GM23338 (cell line): ENCODE measurements around the gene SLC25A36. TPM values are rescaled to one million over a fixed set of nuclear protein-coding genes. Genes with fewer than 3 reads are reported as not detected.

ENCODE experiments used
- ATAC-seq: fragments of 200-7000 bp; cut with Tn5 transposase; 3 replicates; pipeline ENCODE4 v1.9.1; 2020
- DNase-seq: peaks from one replicate; pipeline ENCODE4 v3.0.0-alpha.2; 2015; ENCODE audit warnings: low spot score
- H2AFZ ChIP-seq: fragments of 200-600 bp; sonication (generic); 2 replicates; pipeline ENCODE4 v1.8.0; 2016; ENCODE audit warnings: antibody characterized with exemption, mild to moderate bottlenecking, moderate library complexity
- H3F3A ChIP-seq: fragments of 200-600 bp; sonication (generic); replicated peaks from 2 replicates; pipeline ENCODE4 v1.8.0; 2017; ENCODE audit warnings: antibody characterized with exemption, mixed run types, low read depth
- H3K27ac ChIP-seq: fragments of 200-600 bp; sonication (generic); 2 replicates; pipeline ENCODE4 v1.6.1; 2016; ENCODE audit warnings: low read depth
- H3K27me3 ChIP-seq: fragments of 200-600 bp; sonication (generic); 2 replicates; pipeline ENCODE4 v1.8.0; 2016; ENCODE audit warnings: mild to moderate bottlenecking, mixed run types, moderate library complexity; ENCODE audit not compliant: insufficient read depth
- H3K36me3 ChIP-seq: fragments of 200-600 bp; sonication (generic); 2 replicates; pipeline ENCODE4 v1.8.0; 2016; ENCODE audit warnings: mild to moderate bottlenecking; ENCODE audit not compliant: insufficient read depth
- H3K4me1 ChIP-seq: fragments of 200-600 bp; sonication (generic); 2 replicates; pipeline ENCODE4 v1.8.0; 2016; ENCODE audit warnings: mild to moderate bottlenecking, moderate library complexity; ENCODE audit not compliant: insufficient read depth
- H3K4me2 ChIP-seq: fragments of 200-600 bp; sonication (generic); 2 replicates; pipeline ENCODE4 v1.7.1; 2017; ENCODE audit warnings: mixed run types
- H3K4me3 ChIP-seq: fragments of 200-600 bp; sonication (generic); 2 replicates; pipeline ENCODE4 v1.6.1; 2016; ENCODE audit warnings: mixed run types
- H3K79me2 ChIP-seq: fragments of 200-600 bp; sonication (generic); replicated peaks from 2 replicates; pipeline ENCODE4 v1.8.0; 2017; ENCODE audit warnings: mild to moderate bottlenecking; ENCODE audit not compliant: insufficient read depth
- H3K9me2 ChIP-seq: fragments of 200-600 bp; sonication (generic); 2 replicates; pipeline ENCODE4 v1.8.0; 2017; ENCODE audit not compliant: insufficient read depth
- H4K20me1 ChIP-seq: fragments of 200-600 bp; sonication (generic); replicated peaks from 2 replicates; pipeline ENCODE4 v1.8.0; 2017; ENCODE audit warnings: mild to moderate bottlenecking; ENCODE audit not compliant: insufficient read depth
- H3K27ac Mint-ChIP-seq: 2 replicates; pipeline ENCODE4 v1.8.0; 2020; ENCODE audit warnings: inconsistent platforms, mild to moderate bottlenecking, moderate library complexity, mixed read lengths
- H3K27me3 Mint-ChIP-seq: 3 replicates; pipeline ENCODE4 v1.8.0; 2022; ENCODE audit warnings: low read depth, mild to moderate bottlenecking, moderate library complexity, mixed read lengths, inconsistent platforms; ENCODE audit not compliant: insufficient read depth, poor library complexity
- H3K36me3 Mint-ChIP-seq: 3 replicates; pipeline ENCODE4 v1.8.0; 2021; ENCODE audit warnings: low read depth, mild to moderate bottlenecking, inconsistent platforms, moderate library complexity, mixed read lengths
- H3K4me1 Mint-ChIP-seq: 3 replicates; pipeline ENCODE4 v1.8.0; 2020; ENCODE audit warnings: mild to moderate bottlenecking, inconsistent platforms, mixed read lengths
- H3K4me3 Mint-ChIP-seq: 3 replicates; pipeline ENCODE4 v1.8.0; 2021; ENCODE audit warnings: moderate library complexity, mild to moderate bottlenecking, inconsistent platforms, mixed read lengths
- H3K9me3 Mint-ChIP-seq: 3 replicates; pipeline ENCODE4 v1.8.0; 2020; ENCODE audit warnings: moderate library complexity, mild to moderate bottlenecking, inconsistent platforms, mixed read lengths
- CREB1 ChIP-seq: fragments of 250-450 bp; sonication (Bioruptor Pico); IDR thresholded peaks from 2 replicates; pipeline ENCODE4 v1.5.0; 2020; ENCODE audit warnings: low read depth, mild to moderate bottlenecking, moderate library complexity
- EZH2 ChIP-seq: fragments of 200-600 bp; sonication (generic); IDR thresholded peaks from one replicate; pipeline ENCODE4 v1.8.0; 2017; ENCODE audit warnings: antibody characterized with exemption, mild to moderate bottlenecking, low read depth; ENCODE audit not compliant: unreplicated experiment
- EZH2phosphoT487 ChIP-seq: fragments of 200-600 bp; sonication (generic); IDR thresholded peaks from one replicate; pipeline ENCODE4 v1.8.1; 2018; ENCODE audit warnings: antibody characterized with exemption; ENCODE audit not compliant: unreplicated experiment
- JUNB ChIP-seq: IDR thresholded peaks from one replicate; pipeline ENCODE4 v1.6.1; 2016; ENCODE audit warnings: antibody characterized with exemption; ENCODE audit not compliant: unreplicated experiment
- NANOG ChIP-seq: IDR thresholded peaks from 2 replicates; pipeline ENCODE4 v1.6.1; 2016; ENCODE audit warnings: antibody characterized with exemption, borderline replicate concordance
- POLR2AphosphoS5 ChIP-seq: IDR thresholded peaks from 2 replicates; pipeline ENCODE4 v1.6.1; 2016; ENCODE audit warnings: antibody characterized with exemption, low read depth
- STAT1 ChIP-seq: IDR thresholded peaks from one replicate; pipeline ENCODE4 v1.6.1; 2016; ENCODE audit warnings: antibody characterized with exemption; ENCODE audit not compliant: unreplicated experiment
- ZNF114 ChIP-seq: fragments of 250-450 bp; sonication (Bioruptor Pico); IDR thresholded peaks from 2 replicates; pipeline ENCODE4 v1.5.0; 2020; ENCODE audit warnings: mild to moderate bottlenecking, moderate library complexity
- ZNF331 ChIP-seq: fragments of 250-450 bp; sonication (Bioruptor Pico); IDR thresholded peaks from 2 replicates; pipeline ENCODE4 v1.5.0; 2020; ENCODE audit warnings: low read depth, mild to moderate bottlenecking, moderate library complexity
- polyA plus RNA-seq: library from polyadenylated mRNA; unstranded; fragments of >200 nt; fragmentation: Nextera tagmentation; extraction: Ambion mirVana; gene quantifications from 2 replicates; pipeline ENCODE4 v1.2.1, GENCODE V29; 2016
- total RNA-seq: library from RNA; depleted of rRNA; stranded (reverse); fragments of >200 nt; shearing (Covaris generic); gene quantifications from 2 replicates; pipeline ENCODE4 v1.2.3, GENCODE V29; 2014
- TF ChIP-seq, protein P1 (sequence below): IDR thresholded peaks from 2 replicates; pipeline ENCODE4 v1.6.1; 2016; ENCODE audit warnings: antibody characterized with exemption
- TF ChIP-seq, protein P2 (sequence below), 2 experiments: fragments of 200-600 bp in 1 of 2; sonication (generic) in 1 of 2; conservative IDR thresholded peaks; 2 replicates each; pipeline versions ENCODE4 v1.5.1 to v1.6.1; 2016 to 2017; ENCODE audit warnings: antibody characterized with exemption in 2 of 2, low read depth in 2 of 2, mild to moderate bottlenecking in 2 of 2, moderate library complexity in 1 of 2
- TF ChIP-seq, protein P3 (sequence below): IDR thresholded peaks from one replicate; pipeline ENCODE4 v1.6.1; 2018; ENCODE audit warnings: antibody characterized with exemption; ENCODE audit not compliant: unreplicated experiment
- TF ChIP-seq, protein P4 (sequence below): fragments of 250-450 bp; sonication (Bioruptor Pico); IDR thresholded peaks from 2 replicates; pipeline ENCODE4 v1.5.0; 2020; ENCODE audit warnings: mild to moderate bottlenecking, moderate library complexity

Gene SLC25A36
- total and polyA plus RNA-seq, 2 experiments from 2014 or later: 113 to 123 TPM

DNA sequence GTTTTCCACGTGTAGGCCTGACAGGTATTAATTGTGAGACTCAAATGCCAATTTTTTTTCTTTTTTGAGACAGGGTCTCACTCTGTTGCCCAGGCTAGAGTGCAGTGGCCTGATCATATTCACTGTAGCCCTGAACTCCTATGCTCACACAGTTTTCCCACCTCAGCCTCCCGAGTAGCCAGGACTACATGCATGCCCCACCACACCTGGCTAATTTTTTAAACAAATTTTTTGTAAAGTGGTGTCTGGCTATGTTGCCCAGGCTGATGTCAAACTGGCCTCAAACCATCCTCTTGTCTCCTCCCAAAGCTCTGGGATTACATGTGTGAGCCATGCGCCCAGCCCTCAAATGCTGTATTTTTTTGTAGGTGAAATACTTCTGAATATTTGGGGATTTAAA, 14.0 kb downstream of the SLC25A36 start:
- H3K4me3 ChIP-seq: no peak overlapping the region
- H4K20me1 ChIP-seq: peaks cover 49% of the 10 kb centered on the region
- H3K27me3 ChIP-seq: no peaks in the 10 kb centered on the region
- no peak overlapping the region for H3K4me2 ChIP-seq
- Mint-ChIP-seq H3K9me3 (no peaks in the 10 kb centered on the region), H3K27me3 (peaks cover 2% of the 10 kb centered on the region), H3K36me3 (peaks cover 28% of the 10 kb centered on the region), H3K4me3 (no peak overlapping the region), H3K27ac (no peak overlapping the region), H3K4me1 (peaks cover 27% of the 10 kb centered on the region)
- ATAC-seq (no peak), DNase-seq (no peak)
- peaks cover 100% of the 10 kb centered on the region for H3K79me2 ChIP-seq
- H3K4me1 ChIP-seq: peaks cover 20% of the 10 kb centered on the region
- no peaks in the 10 kb centered on the region for H3F3A ChIP-seq
- peaks cover 17% of the 10 kb centered on the region; the same call in 1 of the 2 replicates for H3K36me3 ChIP-seq
- TF ChIP-seq ZNF331 (CRISPR knock-in tag): no peak
- TF ChIP-seq NANOG: no peak
- TF ChIP-seq, protein P1, sequence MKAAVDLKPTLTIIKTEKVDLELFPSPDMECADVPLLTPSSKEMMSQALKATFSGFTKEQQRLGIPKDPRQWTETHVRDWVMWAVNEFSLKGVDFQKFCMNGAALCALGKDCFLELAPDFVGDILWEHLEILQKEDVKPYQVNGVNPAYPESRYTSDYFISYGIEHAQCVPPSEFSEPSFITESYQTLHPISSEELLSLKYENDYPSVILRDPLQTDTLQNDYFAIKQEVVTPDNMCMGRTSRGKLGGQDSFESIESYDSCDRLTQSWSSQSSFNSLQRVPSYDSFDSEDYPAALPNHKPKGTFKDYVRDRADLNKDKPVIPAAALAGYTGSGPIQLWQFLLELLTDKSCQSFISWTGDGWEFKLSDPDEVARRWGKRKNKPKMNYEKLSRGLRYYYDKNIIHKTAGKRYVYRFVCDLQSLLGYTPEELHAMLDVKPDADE: no peak
- TF ChIP-seq, protein P2, sequence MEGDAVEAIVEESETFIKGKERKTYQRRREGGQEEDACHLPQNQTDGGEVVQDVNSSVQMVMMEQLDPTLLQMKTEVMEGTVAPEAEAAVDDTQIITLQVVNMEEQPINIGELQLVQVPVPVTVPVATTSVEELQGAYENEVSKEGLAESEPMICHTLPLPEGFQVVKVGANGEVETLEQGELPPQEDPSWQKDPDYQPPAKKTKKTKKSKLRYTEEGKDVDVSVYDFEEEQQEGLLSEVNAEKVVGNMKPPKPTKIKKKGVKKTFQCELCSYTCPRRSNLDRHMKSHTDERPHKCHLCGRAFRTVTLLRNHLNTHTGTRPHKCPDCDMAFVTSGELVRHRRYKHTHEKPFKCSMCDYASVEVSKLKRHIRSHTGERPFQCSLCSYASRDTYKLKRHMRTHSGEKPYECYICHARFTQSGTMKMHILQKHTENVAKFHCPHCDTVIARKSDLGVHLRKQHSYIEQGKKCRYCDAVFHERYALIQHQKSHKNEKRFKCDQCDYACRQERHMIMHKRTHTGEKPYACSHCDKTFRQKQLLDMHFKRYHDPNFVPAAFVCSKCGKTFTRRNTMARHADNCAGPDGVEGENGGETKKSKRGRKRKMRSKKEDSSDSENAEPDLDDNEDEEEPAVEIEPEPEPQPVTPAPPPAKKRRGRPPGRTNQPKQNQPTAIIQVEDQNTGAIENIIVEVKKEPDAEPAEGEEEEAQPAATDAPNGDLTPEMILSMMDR (conservative IDR thresholded peaks at IDR 0.05; ENCODE audit: low read depth in 2 of 2): no peak
- TF ChIP-seq EZH2phosphoT487: no peak
- TF ChIP-seq, protein P3, sequence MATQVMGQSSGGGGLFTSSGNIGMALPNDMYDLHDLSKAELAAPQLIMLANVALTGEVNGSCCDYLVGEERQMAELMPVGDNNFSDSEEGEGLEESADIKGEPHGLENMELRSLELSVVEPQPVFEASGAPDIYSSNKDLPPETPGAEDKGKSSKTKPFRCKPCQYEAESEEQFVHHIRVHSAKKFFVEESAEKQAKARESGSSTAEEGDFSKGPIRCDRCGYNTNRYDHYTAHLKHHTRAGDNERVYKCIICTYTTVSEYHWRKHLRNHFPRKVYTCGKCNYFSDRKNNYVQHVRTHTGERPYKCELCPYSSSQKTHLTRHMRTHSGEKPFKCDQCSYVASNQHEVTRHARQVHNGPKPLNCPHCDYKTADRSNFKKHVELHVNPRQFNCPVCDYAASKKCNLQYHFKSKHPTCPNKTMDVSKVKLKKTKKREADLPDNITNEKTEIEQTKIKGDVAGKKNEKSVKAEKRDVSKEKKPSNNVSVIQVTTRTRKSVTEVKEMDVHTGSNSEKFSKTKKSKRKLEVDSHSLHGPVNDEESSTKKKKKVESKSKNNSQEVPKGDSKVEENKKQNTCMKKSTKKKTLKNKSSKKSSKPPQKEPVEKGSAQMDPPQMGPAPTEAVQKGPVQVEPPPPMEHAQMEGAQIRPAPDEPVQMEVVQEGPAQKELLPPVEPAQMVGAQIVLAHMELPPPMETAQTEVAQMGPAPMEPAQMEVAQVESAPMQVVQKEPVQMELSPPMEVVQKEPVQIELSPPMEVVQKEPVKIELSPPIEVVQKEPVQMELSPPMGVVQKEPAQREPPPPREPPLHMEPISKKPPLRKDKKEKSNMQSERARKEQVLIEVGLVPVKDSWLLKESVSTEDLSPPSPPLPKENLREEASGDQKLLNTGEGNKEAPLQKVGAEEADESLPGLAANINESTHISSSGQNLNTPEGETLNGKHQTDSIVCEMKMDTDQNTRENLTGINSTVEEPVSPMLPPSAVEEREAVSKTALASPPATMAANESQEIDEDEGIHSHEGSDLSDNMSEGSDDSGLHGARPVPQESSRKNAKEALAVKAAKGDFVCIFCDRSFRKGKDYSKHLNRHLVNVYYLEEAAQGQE: no peak
- TF ChIP-seq CREB1: no peak
- no peak for TF ChIP-seq JUNB
- no peak for TF ChIP-seq POLR2AphosphoS5
- TF ChIP-seq EZH2: no peak
- no peak for TF ChIP-seq ZNF114 (CRISPR knock-in tag)
- TF ChIP-seq STAT1: no peak
- TF ChIP-seq, protein P4, sequence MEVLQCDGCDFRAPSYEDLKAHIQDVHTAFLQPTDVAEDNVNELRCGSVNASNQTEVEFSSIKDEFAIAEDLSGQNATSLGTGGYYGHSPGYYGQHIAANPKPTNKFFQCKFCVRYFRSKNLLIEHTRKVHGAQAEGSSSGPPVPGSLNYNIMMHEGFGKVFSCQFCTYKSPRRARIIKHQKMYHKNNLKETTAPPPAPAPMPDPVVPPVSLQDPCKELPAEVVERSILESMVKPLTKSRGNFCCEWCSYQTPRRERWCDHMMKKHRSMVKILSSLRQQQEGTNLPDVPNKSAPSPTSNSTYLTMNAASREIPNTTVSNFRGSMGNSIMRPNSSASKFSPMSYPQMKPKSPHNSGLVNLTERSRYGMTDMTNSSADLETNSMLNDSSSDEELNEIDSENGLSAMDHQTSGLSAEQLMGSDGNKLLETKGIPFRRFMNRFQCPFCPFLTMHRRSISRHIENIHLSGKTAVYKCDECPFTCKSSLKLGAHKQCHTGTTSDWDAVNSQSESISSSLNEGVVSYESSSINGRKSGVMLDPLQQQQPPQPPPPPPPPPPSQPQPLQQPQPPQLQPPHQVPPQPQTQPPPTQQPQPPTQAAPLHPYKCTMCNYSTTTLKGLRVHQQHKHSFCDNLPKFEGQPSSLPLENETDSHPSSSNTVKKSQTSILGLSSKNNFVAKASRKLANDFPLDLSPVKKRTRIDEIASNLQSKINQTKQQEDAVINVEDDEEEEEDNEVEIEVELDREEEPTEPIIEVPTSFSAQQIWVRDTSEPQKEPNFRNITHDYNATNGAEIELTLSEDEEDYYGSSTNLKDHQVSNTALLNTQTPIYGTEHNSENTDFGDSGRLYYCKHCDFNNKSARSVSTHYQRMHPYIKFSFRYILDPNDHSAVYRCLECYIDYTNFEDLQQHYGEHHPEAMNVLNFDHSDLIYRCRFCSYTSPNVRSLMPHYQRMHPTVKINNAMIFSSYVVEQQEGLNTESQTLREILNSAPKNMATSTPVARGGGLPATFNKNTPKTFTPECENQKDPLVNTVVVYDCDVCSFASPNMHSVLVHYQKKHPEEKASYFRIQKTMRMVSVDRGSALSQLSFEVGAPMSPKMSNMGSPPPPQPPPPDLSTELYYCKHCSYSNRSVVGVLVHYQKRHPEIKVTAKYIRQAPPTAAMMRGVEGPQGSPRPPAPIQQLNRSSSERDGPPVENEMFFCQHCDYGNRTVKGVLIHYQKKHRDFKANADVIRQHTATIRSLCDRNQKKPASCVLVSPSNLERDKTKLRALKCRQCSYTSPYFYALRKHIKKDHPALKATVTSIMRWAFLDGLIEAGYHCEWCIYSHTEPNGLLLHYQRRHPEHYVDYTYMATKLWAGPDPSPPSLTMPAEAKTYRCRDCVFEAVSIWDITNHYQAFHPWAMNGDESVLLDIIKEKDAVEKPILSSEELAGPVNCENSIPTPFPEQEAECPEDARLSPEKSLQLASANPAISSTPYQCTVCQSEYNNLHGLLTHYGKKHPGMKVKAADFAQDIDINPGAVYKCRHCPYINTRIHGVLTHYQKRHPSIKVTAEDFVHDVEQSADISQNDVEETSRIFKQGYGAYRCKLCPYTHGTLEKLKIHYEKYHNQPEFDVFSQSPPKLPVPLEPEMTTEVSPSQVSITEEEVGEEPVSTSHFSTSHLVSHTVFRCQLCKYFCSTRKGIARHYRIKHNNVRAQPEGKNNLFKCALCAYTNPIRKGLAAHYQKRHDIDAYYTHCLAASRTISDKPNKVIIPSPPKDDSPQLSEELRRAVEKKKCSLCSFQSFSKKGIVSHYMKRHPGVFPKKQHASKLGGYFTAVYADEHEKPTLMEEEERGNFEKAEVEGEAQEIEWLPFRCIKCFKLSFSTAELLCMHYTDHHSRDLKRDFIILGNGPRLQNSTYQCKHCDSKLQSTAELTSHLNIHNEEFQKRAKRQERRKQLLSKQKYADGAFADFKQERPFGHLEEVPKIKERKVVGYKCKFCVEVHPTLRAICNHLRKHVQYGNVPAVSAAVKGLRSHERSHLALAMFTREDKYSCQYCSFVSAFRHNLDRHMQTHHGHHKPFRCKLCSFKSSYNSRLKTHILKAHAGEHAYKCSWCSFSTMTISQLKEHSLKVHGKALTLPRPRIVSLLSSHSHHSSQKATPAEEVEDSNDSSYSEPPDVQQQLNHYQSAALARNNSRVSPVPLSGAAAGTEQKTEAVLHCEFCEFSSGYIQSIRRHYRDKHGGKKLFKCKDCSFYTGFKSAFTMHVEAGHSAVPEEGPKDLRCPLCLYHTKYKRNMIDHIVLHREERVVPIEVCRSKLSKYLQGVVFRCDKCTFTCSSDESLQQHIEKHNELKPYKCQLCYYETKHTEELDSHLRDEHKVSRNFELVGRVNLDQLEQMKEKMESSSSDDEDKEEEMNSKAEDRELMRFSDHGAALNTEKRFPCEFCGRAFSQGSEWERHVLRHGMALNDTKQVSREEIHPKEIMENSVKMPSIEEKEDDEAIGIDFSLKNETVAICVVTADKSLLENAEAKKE (CRISPR knock-in tag): no peak
- H2AFZ ChIP-seq: no peak overlapping the region
- no peak overlapping the region for H3K27ac ChIP-seq
- H3K9me2 ChIP-seq: no peaks in the 10 kb centered on the region
